MCF 10A (cell line): Measurements from ENCODE around the gene CPNE5. TPM values are rescaled to one million over a fixed set of nuclear protein-coding genes. Genes with fewer than 3 reads are reported as not detected.

Source experiments
- BruUV-seq: library from RNA; stranded (reverse); fragments of 400-500 nt; replicated peaks from 2 replicates; lab custom pipeline; 2021; lab: Mats Ljungman, UMichigan
- CTCF ChIA-PET: fragments of 300-600 bp; sonication (Branson Sonifier 250); formaldehyde crosslinking; extraction: SDS; loops from one replicate; lab custom pipeline; 2021; ENCODE audit warnings: antibody characterized with exemption, inconsistent platforms; lab: Yijun Ruan, JAX
- POLR2A ChIA-PET: fragments of 300-600, 350-650 bp; sonication (Branson Sonifier 250); formaldehyde crosslinking; extraction: SDS; loops from one replicate; lab custom pipeline; 2020; ENCODE audit warnings: antibody characterized with exemption, inconsistent platforms; lab: Yijun Ruan, JAX
- DNase-seq: peaks from one replicate; pipeline ENCODE4 v3.0.0-alpha.2; 2018; ENCODE audit not compliant: unreplicated experiment
- H3K27ac Mint-ChIP-seq: one replicate; pipeline ENCODE4 v1.8.0; 2022; ENCODE audit warnings: mild to moderate bottlenecking, low read depth, mixed read lengths; ENCODE audit not compliant: unreplicated experiment
- H3K27me3 Mint-ChIP-seq: one replicate; pipeline ENCODE4 v1.8.0; 2022; ENCODE audit warnings: mixed read lengths; ENCODE audit not compliant: insufficient read depth, unreplicated experiment
- H3K36me3 Mint-ChIP-seq: one replicate; pipeline ENCODE4 v1.8.0; 2022; ENCODE audit warnings: mild to moderate bottlenecking, moderate library complexity, mixed read lengths; ENCODE audit not compliant: insufficient read depth, unreplicated experiment
- H3K4me1 Mint-ChIP-seq: one replicate; pipeline ENCODE4 v1.8.0; 2022; ENCODE audit warnings: mixed read lengths; ENCODE audit not compliant: insufficient read depth, unreplicated experiment
- H3K4me3 Mint-ChIP-seq: one replicate; pipeline ENCODE4 v1.8.0; 2022; ENCODE audit warnings: mild to moderate bottlenecking, moderate library complexity, mixed read lengths; ENCODE audit not compliant: unreplicated experiment
- H3K9me3 Mint-ChIP-seq: one replicate; pipeline ENCODE4 v1.8.0; 2022; ENCODE audit warnings: mixed read lengths; ENCODE audit not compliant: unreplicated experiment
- intact Hi-C: fragments of 100-400 bp; cut with micrococcal nuclease; formaldehyde crosslinking; loops from 2 replicates; pipeline ENCODE4 v1.14.1; 2022
- total RNA-seq: library from RNA; stranded (reverse); gene quantifications from 2 replicates; pipeline ENCODE4 v1.2.3, GENCODE V29; 2022
- TF ChIP-seq, protein P1 (sequence below): fragments of 200-600 bp; IDR thresholded peaks from one replicate; pipeline ENCODE4 v1.8.0; 2022; ENCODE audit warnings: antibody characterized with exemption, mild to moderate bottlenecking; ENCODE audit not compliant: unreplicated experiment

CPNE5 gene
- total RNA-seq, 1 experiment from 2014 or later: not detected

DNA sequence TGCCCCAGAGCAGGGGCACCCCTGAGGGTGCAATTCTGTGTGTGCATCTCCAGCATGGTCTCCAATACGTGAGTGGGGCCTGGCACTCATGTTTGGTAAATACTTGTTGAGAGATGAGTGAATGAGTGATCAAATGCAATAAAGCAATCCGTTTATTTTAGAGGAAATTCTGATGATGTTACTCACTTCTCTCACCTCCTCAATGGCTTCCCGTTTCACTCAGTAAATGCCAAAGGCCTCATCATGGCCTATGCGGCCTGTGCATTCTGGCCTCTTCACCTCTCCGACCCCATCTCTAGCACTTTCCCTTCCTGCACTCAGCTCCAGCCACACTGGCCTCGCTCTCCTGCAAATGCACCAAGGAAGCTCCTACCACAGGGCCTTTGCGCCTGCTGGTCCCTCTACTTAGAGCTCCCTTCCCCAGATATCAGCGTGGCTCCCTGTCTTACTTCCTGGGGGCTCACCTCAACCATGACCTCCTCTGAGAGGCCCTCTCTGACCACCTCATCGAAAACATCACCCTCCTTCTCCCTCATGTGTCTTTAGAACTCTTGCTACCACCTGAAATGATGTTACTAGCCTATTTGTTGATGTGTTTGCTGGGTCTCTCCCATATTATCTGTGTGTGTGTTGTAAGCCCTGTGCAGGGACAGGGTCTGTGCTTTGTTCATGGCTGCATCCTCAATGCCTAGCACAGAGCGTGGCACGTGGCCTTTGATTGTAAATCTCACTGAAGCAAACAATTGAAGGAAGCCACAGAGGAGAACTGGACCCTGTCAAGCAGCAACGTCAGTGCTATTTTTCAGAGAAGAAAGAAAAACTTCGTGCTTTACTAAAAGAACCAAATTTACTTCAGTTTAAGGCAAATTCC is 99.1 kb downstream of the CPNE5 start:
- H3K4me3 Mint-ChIP-seq: no peak overlapping the region
- ChIA-PET POLR2A (no interaction called here), CTCF (interaction anchor here (1.2 kb wide), 1 partner anchor 19 kb away, joined by 4 read pairs; no protein-coding TSS in a partner anchor)
- no TSS peak for BruUV-seq
- TF ChIP-seq, protein P1, sequence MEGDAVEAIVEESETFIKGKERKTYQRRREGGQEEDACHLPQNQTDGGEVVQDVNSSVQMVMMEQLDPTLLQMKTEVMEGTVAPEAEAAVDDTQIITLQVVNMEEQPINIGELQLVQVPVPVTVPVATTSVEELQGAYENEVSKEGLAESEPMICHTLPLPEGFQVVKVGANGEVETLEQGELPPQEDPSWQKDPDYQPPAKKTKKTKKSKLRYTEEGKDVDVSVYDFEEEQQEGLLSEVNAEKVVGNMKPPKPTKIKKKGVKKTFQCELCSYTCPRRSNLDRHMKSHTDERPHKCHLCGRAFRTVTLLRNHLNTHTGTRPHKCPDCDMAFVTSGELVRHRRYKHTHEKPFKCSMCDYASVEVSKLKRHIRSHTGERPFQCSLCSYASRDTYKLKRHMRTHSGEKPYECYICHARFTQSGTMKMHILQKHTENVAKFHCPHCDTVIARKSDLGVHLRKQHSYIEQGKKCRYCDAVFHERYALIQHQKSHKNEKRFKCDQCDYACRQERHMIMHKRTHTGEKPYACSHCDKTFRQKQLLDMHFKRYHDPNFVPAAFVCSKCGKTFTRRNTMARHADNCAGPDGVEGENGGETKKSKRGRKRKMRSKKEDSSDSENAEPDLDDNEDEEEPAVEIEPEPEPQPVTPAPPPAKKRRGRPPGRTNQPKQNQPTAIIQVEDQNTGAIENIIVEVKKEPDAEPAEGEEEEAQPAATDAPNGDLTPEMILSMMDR: no peak
- no peak overlapping the region for H3K27ac Mint-ChIP-seq
- H3K4me1 Mint-ChIP-seq: peaks cover 11% of the 10 kb centered on the region
- intact Hi-C loops: no loop called here
- H3K27me3 Mint-ChIP-seq: no peaks in the 10 kb centered on the region
- no peaks in the 10 kb centered on the region for H3K9me3 Mint-ChIP-seq
- DNase-seq: no peak
- no peaks in the 10 kb centered on the region for H3K36me3 Mint-ChIP-seq

DNA sequence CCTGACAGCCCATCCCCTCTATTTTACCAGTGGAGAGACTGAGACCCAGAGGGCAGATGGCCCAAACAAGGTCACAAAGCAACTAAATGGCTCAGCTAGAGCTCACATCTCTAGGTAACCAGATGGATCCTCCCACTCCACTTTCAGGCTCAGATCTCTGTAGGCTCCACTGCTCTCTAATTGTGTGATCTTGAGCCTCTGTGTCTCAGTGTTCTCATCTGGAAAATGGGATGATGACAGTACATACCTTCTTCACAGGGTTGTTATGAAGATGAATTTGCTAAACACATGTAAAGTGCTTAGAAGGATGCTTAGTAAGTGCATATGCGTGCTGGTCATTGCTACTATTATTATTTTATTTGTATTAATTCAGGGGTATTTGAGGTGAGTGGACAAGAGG is 101.1 kb downstream of the CPNE5 start:
- ChIA-PET POLR2A (no interaction called here), CTCF (interaction anchor here (0.5 to 1.1 kb wide), 2 partner anchors 11 to 14 kb away, joined by 3 to 4 read pairs; no protein-coding TSS in a partner anchor)
- TF ChIP-seq, protein P1: no peak
- H3K27me3 Mint-ChIP-seq: no peaks in the 10 kb centered on the region
- intact Hi-C loops: no loop called here
- no peak overlapping the region for H3K4me3 Mint-ChIP-seq
- no TSS peak for BruUV-seq
- no peak for DNase-seq
- no peaks in the 10 kb centered on the region for H3K9me3 Mint-ChIP-seq
- H3K27ac Mint-ChIP-seq: no peak overlapping the region
- H3K36me3 Mint-ChIP-seq: no peaks in the 10 kb centered on the region
- no peaks in the 10 kb centered on the region for H3K4me1 Mint-ChIP-seq

DNA sequence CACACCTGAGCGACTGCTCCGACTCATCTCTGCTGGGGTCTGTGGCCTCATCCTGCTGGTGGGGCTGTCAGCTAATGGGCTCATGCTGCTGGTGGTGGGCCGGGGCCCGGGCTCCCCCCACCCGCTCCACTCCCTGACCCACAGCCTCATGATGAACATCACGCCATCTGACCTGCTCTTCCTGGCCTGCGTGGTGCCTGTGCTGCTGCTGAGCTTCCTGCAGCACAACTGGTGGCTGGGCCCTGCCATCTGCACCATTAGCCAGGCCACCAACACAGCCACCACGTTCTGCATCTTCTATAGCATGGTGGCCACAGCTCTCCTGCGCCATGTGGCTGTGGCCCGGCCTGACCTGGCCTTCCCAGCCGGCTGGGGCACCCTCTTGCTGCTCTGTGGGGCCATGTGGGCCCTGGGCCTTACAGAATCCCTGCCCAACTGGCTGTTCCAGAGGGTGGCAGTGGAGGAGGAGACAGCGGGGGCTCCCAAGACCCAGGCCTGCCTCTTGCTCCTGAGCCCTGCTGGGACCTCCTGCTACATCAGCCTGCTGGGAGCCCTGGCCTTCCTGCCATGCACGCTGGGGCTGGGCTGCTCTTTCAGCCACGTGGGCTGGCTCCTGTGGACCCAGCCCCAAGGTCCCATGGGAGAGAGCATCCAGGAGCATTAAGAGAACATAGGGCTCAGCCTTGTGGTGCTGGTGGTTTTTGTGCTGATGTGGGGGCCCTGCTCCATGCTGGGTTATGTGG is 102.0 kb downstream of the CPNE5 start:
- Mint-ChIP-seq H3K4me1 (no peaks in the 10 kb centered on the region), H3K27ac (no peak overlapping the region), H3K4me3 (no peak overlapping the region), H3K36me3 (no peaks in the 10 kb centered on the region), H3K9me3 (no peaks in the 10 kb centered on the region), H3K27me3 (no peaks in the 10 kb centered on the region)
- TF ChIP-seq, protein P1: no peak
- POLR2A ChIA-PET: no interaction called here
- no peak for DNase-seq
- CTCF ChIA-PET: interaction anchor here (0.6 to 1.3 kb wide), 3 partner anchors 22 to 284 kb away, joined by 3 read pairs; no protein-coding TSS in a partner anchor
- no TSS peak for BruUV-seq
- intact Hi-C loops: no loop called here
